Esophagus squamous epithelium (tissue), 5 donors: ENCODE measurements around the gene PTPRG. TPM values are rescaled to one million over a fixed set of nuclear protein-coding genes. Genes with fewer than 3 reads are reported as not detected.
"Not testable (repeated sequence)": the region's sequence is repeated elsewhere in the genome, so short reads cannot be mapped to it uniquely, and the experiment has no call there.

ENCODE experiments used
- DNase-seq: peaks from one replicate; lab custom pipeline; 2025; lab: John Stamatoyannopoulos, UW
- H3K27ac ChIP-seq, 4 donors: fragments of 200-600 bp; sonication (generic); one replicate each; pipeline ENCODE4 v1.5.1; 2016 to 2019; ENCODE audit warnings: mild to moderate bottlenecking in 1 of 4
- H3K27me3 ChIP-seq, 4 donors: fragments of 200-600 bp; sonication (generic); 1 replicate in 3 of 4; 2 replicates in 1 of 4; pipeline versions ENCODE4 v1.5.1 to v1.6.0; 2017 to 2021; ENCODE audit warnings: antibody characterized with exemption in 1 of 4
- H3K36me3 ChIP-seq, 3 donors: fragments of 200-600 bp; sonication (generic); one replicate each; pipeline ENCODE4 v1.5.1; 2016 to 2019
- H3K4me1 ChIP-seq, 3 donors: fragments of 200-600 bp; sonication (generic); one replicate each; pipeline ENCODE4 v1.5.1; 2017 to 2019
- H3K4me3 ChIP-seq, 4 donors: fragments of 200-600 bp; sonication (generic); 1 replicate in 3 of 4; 2 replicates in 1 of 4; pipeline ENCODE4 v1.5.1; 2016 to 2019; ENCODE audit warnings: mild to moderate bottlenecking in 2 of 4, moderate library complexity in 1 of 4
- H3K9me3 ChIP-seq, 3 donors: fragments of 200-600 bp; sonication (generic); one replicate each; pipeline ENCODE4 v1.5.1; 2016 to 2019
- POLR2A ChIP-seq, 4 donors: fragments of 450-650 bp; IDR thresholded peaks; one replicate each; pipeline ENCODE4 v1.6.1; 2017; ENCODE audit warnings: antibody characterized with exemption in 4 of 4, mild to moderate bottlenecking in 4 of 4, moderate library complexity in 3 of 4
- WGBS, 2 donors: methylation state at CpG; one replicate each; pipeline ENCODE4 v1.1.5; 2018; 5-methylcytosine and 5-hydroxymethylcytosine counted together
- intact Hi-C: fragments of 100-400 bp; cut with DNase I; formaldehyde crosslinking; loops from one replicate; pipeline ENCODE4 v1.15.0; 2022
- total RNA-seq, 4 donors: library from RNA; depleted of rRNA; stranded (reverse); fragments of >200 nt; gene quantifications; one replicate each; pipeline ENCODE4 v1.1.0, GENCODE V29; 2016
- TF ChIP-seq, protein P1 (sequence below), 6 experiments: fragments of 450-650 bp in 4 of 6; fragments of 200-600 bp in 2 of 6; sonication (generic) in 2 of 6; IDR thresholded peaks; one replicate each; pipeline ENCODE4 v1.5.1; 2016 to 2019; ENCODE audit warnings: antibody characterized with exemption in 6 of 6, mild to moderate bottlenecking in 4 of 6, moderate library complexity in 4 of 6
- donor health status: DM: yes; HTN: yes; CAD: no.

The PTPRG gene
- total RNA-seq, 4 donors from 2014 or later, result 3.7 to 42.2 (median 15.2) TPM

DNA sequence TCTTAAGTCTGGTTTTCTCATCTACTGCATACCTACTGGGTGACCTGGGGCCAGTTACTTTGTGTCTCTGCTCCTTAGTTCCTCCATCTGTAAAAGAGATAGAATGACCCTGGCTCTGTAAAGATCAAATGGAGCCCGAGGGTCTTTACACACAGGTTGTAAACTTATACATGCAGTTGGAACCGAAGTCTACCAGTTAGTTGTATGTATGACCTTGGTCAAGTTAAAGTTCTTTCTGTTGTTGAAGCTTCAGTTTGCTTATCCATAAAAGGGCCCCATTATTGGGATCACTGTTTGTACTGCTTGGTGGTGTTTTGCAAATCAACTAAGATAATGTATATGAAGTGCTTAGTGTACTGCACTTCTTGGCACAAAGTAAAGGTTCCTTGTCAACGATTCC is 186.9 kb downstream of the PTPRG start:
- H3K9me3 ChIP-seq, result no peaks in the 10 kb centered on the region
- H3K27me3 ChIP-seq, result no peaks in the 10 kb centered on the region
- TF ChIP-seq, protein P1, sequence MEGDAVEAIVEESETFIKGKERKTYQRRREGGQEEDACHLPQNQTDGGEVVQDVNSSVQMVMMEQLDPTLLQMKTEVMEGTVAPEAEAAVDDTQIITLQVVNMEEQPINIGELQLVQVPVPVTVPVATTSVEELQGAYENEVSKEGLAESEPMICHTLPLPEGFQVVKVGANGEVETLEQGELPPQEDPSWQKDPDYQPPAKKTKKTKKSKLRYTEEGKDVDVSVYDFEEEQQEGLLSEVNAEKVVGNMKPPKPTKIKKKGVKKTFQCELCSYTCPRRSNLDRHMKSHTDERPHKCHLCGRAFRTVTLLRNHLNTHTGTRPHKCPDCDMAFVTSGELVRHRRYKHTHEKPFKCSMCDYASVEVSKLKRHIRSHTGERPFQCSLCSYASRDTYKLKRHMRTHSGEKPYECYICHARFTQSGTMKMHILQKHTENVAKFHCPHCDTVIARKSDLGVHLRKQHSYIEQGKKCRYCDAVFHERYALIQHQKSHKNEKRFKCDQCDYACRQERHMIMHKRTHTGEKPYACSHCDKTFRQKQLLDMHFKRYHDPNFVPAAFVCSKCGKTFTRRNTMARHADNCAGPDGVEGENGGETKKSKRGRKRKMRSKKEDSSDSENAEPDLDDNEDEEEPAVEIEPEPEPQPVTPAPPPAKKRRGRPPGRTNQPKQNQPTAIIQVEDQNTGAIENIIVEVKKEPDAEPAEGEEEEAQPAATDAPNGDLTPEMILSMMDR (IDR thresholded peaks at IDR 0.05), result no peak
- no peak for TF ChIP-seq POLR2A (IDR thresholded peaks at IDR 0.05)
- H3K27ac ChIP-seq, result no peak overlapping the region
- 59 to 82% methylated on average over 3 of the region's 3 CpGs for WGBS, 2 donors
- DNase-seq, result no peak
- H3K36me3 ChIP-seq, result no peaks in the 10 kb centered on the region
- H3K4me3 ChIP-seq, result no peak overlapping the region
- intact Hi-C loops, result no loop called here
- no peaks in the 10 kb centered on the region for H3K4me1 ChIP-seq

- TF ChIP-seq, protein P1 (IDR thresholded peaks at IDR 0.05), result no peak
- TF ChIP-seq POLR2A (IDR thresholded peaks at IDR 0.05), result no peak
- DNase-seq, result no peak
- Histone ChIP-seq H3K36me3 (no peaks in the 10 kb centered on the region), H3K4me3 (no peak overlapping the region), H3K27me3 (no peaks in the 10 kb centered on the region), H3K4me1 (no peaks in the 10 kb centered on the region), H3K27ac (no peak overlapping the region), H3K9me3 (no peaks in the 10 kb centered on the region)
- intact Hi-C loops, result no loop called here
- WGBS, 2 donors, result 61 to 78% methylated on average over 2 of the region's 2 CpGs
Observed at GRCh38 chr3:61750766-61751165, 189.4 kb downstream of the PTPRG start.

GRCh38 chr3:61758839-61759238 is 197.5 kb downstream of the PTPRG start:
- TF ChIP-seq, protein P1 (IDR thresholded peaks at IDR 0.05), result no peak
- TF ChIP-seq POLR2A (IDR thresholded peaks at IDR 0.05), result no peak
- Histone ChIP-seq H3K9me3 (no peaks in the 10 kb centered on the region), H3K4me3 (no peak overlapping the region), H3K27ac (no peak overlapping the region), H3K27me3 (no peaks in the 10 kb centered on the region), H3K4me1 (no peaks in the 10 kb centered on the region), H3K36me3 (no peaks in the 10 kb centered on the region)
- intact Hi-C loops, result no loop called here
- DNase-seq, result no peak
- 94 to 97% methylated on average over 3 of the region's 3 CpGs for WGBS, 2 donors

DNA sequence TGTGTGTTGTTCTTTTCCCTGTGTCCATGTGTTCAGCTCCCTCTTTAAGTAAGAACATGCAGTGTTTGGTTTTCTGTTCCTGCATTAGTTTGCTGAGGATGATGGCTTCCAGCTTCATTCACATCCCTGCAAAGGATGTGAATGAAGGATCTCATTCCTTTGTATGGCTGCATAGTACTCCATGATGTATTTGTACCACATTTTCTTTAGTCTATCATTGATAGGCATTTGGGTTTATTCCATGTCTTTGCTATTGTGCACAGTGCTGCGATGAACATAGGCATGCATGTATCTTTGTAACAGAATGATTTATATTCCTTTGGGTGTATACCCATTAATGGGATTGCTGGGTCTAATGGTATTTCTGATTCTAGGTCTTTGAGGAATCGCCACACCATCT is 199.4 kb downstream of the PTPRG start:
- 91 to 100% methylated on average over 2 of the region's 2 CpGs for WGBS, 2 donors
- H3K27me3 ChIP-seq, H3K36me3 ChIP-seq, H3K27ac ChIP-seq, H3K4me3 ChIP-seq, H3K9me3 ChIP-seq, DNase-seq, intact Hi-C loops, H3K4me1 ChIP-seq: not testable (repeated sequence)

GRCh38 chr3:61761694-61762430 is 200.5 kb downstream of the PTPRG start:
- intact Hi-C loops, result no loop called here
- no peak for TF ChIP-seq POLR2A (IDR thresholded peaks at IDR 0.05)
- TF ChIP-seq, protein P1 (IDR thresholded peaks at IDR 0.05), result no peak
- Histone ChIP-seq H3K27me3 (no peaks in the 10 kb centered on the region), H3K27ac (no peak overlapping the region), H3K4me1 (no peaks in the 10 kb centered on the region), H3K4me3 (no peak overlapping the region), H3K9me3 (no peaks in the 10 kb centered on the region), H3K36me3 (no peaks in the 10 kb centered on the region)
- DNase-seq, result no peak
- WGBS, 2 donors, result 84 to 87% methylated on average over 7 to 8 of the region's 8 CpGs
